ENCODE data around the gene ROR2.

ROR2 gene

DNA sequence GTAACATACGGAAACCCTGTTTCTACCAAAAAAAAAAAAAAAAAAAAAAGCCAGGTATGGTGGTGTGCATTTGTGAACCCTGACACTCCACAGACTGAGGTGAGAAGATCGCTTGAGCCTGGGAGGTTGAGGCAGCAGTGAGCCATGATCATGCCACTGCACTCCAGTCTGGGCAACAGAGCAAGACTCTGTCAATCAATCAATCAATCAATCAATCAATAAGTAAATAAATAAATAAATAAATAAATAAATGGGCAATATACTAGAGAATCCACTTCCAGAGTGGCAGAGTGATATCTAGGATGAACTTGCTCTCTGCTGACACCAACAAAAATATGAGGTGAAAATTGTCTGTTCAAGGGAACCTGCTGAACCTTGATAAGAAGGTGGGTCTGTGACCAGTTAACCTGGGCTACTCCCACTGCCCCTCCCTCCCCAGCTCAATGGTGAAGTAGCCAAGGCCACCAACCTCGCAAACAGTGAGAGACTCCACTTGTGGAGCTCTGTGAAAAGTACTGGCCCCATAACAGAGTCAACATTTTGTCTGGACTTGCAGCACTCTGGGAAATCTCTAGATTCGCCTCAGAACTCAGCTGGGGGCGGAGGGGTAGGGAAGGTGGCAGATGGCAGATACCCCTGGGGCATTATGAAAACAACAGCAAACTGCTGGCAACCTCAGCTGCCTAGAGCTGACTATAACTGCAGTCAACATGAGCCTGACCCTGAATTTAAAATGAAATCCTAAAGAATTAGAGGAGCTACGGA is 163.7 kb downstream of the ROR2 start:
- TF ChIP-seq TAF1 (IDR thresholded peaks at IDR 0.05; ENCODE audit: borderline replicate concordance, insufficient read depth, low read length) (no peak), POLR2AphosphoS5 (IDR thresholded peaks at IDR 0.05; ENCODE audit: low read depth, low read length) (no peak), FOXP2 (optimal IDR thresholded peaks at IDR 0.05; ENCODE audit: borderline replicate concordance, extremely low read depth, extremely low read length, insufficient read depth) (no peak), SIN3A (IDR thresholded peaks at IDR 0.05; ENCODE audit: borderline replicate concordance, insufficient read depth, low read length) (no peak)
- TF ChIP-seq, protein P1, sequence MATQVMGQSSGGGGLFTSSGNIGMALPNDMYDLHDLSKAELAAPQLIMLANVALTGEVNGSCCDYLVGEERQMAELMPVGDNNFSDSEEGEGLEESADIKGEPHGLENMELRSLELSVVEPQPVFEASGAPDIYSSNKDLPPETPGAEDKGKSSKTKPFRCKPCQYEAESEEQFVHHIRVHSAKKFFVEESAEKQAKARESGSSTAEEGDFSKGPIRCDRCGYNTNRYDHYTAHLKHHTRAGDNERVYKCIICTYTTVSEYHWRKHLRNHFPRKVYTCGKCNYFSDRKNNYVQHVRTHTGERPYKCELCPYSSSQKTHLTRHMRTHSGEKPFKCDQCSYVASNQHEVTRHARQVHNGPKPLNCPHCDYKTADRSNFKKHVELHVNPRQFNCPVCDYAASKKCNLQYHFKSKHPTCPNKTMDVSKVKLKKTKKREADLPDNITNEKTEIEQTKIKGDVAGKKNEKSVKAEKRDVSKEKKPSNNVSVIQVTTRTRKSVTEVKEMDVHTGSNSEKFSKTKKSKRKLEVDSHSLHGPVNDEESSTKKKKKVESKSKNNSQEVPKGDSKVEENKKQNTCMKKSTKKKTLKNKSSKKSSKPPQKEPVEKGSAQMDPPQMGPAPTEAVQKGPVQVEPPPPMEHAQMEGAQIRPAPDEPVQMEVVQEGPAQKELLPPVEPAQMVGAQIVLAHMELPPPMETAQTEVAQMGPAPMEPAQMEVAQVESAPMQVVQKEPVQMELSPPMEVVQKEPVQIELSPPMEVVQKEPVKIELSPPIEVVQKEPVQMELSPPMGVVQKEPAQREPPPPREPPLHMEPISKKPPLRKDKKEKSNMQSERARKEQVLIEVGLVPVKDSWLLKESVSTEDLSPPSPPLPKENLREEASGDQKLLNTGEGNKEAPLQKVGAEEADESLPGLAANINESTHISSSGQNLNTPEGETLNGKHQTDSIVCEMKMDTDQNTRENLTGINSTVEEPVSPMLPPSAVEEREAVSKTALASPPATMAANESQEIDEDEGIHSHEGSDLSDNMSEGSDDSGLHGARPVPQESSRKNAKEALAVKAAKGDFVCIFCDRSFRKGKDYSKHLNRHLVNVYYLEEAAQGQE (IDR thresholded peaks at IDR 0.05; ENCODE audit: insufficient read depth in 1 of 2, low read depth in 2 of 2, low read length in 2 of 2) = no peak

DNA sequence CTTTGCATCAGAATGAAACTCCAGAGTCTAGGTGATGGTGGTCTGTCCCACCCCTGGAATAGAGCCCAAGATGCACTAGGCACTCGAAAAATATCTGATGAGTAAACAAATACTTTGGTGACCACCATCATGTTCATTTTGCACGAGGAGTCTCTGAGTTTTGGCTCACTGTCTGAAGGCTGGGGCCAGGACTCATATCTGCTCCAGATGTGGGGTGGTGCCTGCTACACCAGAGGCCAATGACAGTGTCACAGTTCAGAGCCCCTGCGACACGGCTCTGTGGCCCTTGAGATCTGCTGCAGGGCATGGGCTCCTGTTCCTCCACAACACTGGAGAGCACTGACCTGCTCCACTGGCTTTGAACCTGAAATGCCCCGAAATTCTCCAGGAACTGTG is 164.6 kb downstream of the ROR2 start:
- TF ChIP-seq TAF1 (IDR thresholded peaks at IDR 0.05; ENCODE audit: borderline replicate concordance, insufficient read depth, low read length) = no peak
- no peak for TF ChIP-seq FOXP2 (optimal IDR thresholded peaks at IDR 0.05; ENCODE audit: borderline replicate concordance, extremely low read depth, extremely low read length, insufficient read depth)
- TF ChIP-seq POLR2AphosphoS5 (IDR thresholded peaks at IDR 0.05; ENCODE audit: low read depth, low read length) = no peak
- TF ChIP-seq, protein P1 (IDR thresholded peaks at IDR 0.05; ENCODE audit: insufficient read depth in 1 of 2, low read depth in 2 of 2, low read length in 2 of 2) = no peak
- no peak for TF ChIP-seq SIN3A (IDR thresholded peaks at IDR 0.05; ENCODE audit: borderline replicate concordance, insufficient read depth, low read length)

DNA sequence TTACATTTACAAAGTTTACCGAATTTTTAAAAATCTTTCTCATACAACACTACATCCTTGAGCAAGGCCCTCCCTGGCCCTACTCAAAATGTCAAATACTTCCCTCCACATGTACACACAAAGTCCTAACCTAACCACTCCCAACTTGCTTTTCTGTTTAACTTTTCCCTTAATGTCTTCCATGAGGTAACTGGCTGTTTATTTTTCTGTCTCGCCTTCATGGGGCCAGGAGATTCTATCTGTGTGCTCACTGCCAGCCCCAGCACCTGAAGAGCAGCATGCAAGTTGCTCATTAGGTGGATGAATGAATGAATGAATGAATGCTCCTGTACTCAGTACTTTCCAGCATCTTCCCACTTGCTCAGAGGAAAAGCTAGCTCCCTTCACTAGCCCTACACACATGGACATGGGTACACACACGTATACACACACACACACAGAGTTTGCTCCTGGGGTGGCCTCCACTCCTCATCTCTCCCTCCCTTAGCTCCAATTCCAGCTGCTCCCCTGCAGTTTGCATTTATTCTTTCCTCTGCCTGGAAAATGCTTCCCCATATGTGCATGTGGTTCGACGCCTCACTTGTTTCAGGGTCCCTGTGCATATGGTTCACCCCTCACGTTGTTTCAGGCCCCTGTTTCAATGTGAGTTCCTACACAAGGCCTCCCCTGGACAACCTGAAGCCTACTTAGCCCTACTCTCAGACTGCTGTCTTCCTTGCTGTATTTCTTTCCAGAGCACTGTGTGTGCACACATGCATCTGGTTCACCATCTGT is 165.2 kb downstream of the ROR2 start:
- TF ChIP-seq SIN3A (IDR thresholded peaks at IDR 0.05; ENCODE audit: borderline replicate concordance, insufficient read depth, low read length) = no peak
- no peak for TF ChIP-seq POLR2AphosphoS5 (IDR thresholded peaks at IDR 0.05; ENCODE audit: low read depth, low read length)
- no peak for TF ChIP-seq FOXP2 (optimal IDR thresholded peaks at IDR 0.05; ENCODE audit: borderline replicate concordance, extremely low read depth, extremely low read length, insufficient read depth)
- no peak for TF ChIP-seq TAF1 (IDR thresholded peaks at IDR 0.05; ENCODE audit: borderline replicate concordance, insufficient read depth, low read length)
- TF ChIP-seq, protein P1 (IDR thresholded peaks at IDR 0.05; ENCODE audit: insufficient read depth in 1 of 2, low read depth in 2 of 2, low read length in 2 of 2) = no peak

DNA sequence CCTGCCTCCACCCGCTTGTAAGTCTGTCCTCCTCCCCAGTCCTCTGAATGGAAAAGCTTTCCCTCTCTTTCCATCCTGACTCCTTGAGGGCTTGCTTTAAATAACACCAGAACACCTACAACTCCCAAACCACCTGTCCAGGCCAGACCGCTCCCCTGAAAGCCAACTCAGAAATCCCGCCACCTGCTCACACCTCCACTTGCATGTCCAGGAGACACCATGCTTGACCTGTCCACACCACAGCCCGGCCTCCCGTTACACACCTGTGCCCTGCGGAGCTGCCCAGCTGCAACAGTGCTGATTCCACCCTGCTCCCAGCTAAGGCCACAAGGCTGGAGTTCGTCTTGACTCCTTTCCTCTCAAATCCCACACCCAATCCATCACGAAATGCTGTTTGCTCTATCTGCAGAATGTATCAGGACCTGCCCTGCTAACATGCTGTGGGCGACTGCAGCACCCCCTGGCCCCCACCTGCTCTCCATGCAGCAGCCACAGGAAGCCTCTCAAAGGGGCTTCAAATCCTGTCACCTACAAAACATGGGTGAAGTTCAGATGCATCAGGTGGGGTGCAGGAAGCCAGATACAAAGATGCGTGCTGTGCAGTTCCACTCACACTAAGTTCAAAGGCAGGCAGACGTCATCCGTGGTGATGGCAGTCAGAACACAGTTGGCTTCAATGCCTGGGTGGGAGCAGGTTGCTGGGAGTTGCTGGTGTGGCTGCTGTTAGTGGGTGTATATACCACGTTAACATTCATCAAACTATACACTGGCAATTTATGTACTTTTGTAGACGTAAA is 166.0 kb downstream of the ROR2 start:
- TF ChIP-seq POLR2AphosphoS5 (IDR thresholded peaks at IDR 0.05; ENCODE audit: low read depth, low read length) (no peak), FOXP2 (optimal IDR thresholded peaks at IDR 0.05; ENCODE audit: borderline replicate concordance, extremely low read depth, extremely low read length, insufficient read depth) (no peak)

DNA sequence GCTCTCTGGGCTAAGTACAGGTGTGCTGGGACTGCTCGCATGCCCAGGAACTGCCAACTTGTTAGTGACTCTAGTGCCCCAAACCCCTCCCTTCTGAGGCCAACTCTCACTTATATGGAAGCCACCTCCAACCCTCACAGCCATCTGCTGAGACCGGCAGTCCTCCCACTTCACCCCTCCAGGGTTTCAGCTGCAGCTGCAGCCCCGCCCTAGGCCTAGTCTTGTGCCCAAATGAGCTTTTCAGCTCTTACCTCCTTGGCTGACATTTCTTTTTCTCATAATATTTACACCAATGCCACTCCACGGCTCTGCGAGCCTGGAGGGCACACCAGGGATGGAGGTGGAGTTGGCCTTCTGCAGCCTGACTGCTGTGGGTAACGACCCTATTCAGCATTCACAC is 166.6 kb downstream of the ROR2 start:
- no peak for TF ChIP-seq TAF1 (IDR thresholded peaks at IDR 0.05; ENCODE audit: borderline replicate concordance, insufficient read depth, low read length)
- no peak for TF ChIP-seq FOXP2 (optimal IDR thresholded peaks at IDR 0.05; ENCODE audit: borderline replicate concordance, extremely low read depth, extremely low read length, insufficient read depth)
- no peak for TF ChIP-seq SIN3A (IDR thresholded peaks at IDR 0.05; ENCODE audit: borderline replicate concordance, insufficient read depth, low read length)
- TF ChIP-seq POLR2AphosphoS5 (IDR thresholded peaks at IDR 0.05; ENCODE audit: low read depth, low read length) = no peak
- TF ChIP-seq, protein P1 (IDR thresholded peaks at IDR 0.05; ENCODE audit: insufficient read depth in 1 of 2, low read depth in 2 of 2, low read length in 2 of 2) = no peak
